Panc1 (cell line): Measurements from ENCODE around the gene RIPPLY2. TPM values are rescaled to one million over a fixed set of nuclear protein-coding genes. Genes with fewer than 3 reads are reported as not detected.
"Not testable (repeated sequence)": the region's sequence is repeated elsewhere in the genome, so short reads cannot be mapped to it uniquely, and the experiment has no call there.

ENCODE experiments used
- ATAC-seq: fragments of 200-7000 bp; cut with Tn5 transposase; 2 replicates; pipeline ENCODE4 v1.9.1; 2020; ENCODE audit warnings: mild to moderate bottlenecking, moderate library complexity
- BruUV-seq: library from RNA; stranded (reverse); fragments of 400-500 nt; replicated peaks from 2 replicates; lab custom pipeline; 2021; lab: Mats Ljungman, UMichigan
- CTCF ChIA-PET: fragments of 300-600 bp; sonication (Branson Sonifier 250); formaldehyde crosslinking; loops from one replicate; lab custom pipeline; 2022; ENCODE audit warnings: antibody characterized with exemption; lab: Charles Lee
- POLR2A ChIA-PET: fragments of 300-600 bp; sonication (Branson Sonifier 250); formaldehyde crosslinking; loops from one replicate; lab custom pipeline; 2022; ENCODE audit warnings: antibody characterized with exemption; lab: Charles Lee
- DNase-seq: peaks from one replicate; pipeline ENCODE4 v3.0.0-alpha.2; 2010; ENCODE audit warnings: low read depth, low spot score
- H3K27ac ChIP-seq: 2 replicates; pipeline ENCODE4 v1.5.1; 2011; ENCODE audit warnings: mild to moderate bottlenecking, low read length, inconsistent platforms
- H3K27me3 ChIP-seq: fragments of 200-500 bp; sonication (Bioruptor generic); 2 replicates; pipeline ENCODE4 v1.6.0; 2014; ENCODE audit warnings: low read length, inconsistent platforms; ENCODE audit not compliant: control insufficient read depth, insufficient read depth
- H3K36me3 ChIP-seq: fragments of 200-500 bp; sonication (Bioruptor generic); 2 replicates; pipeline ENCODE4 v1.5.1; 2014; ENCODE audit warnings: inconsistent platforms, mild to moderate bottlenecking, low read length, moderate library complexity; ENCODE audit not compliant: control insufficient read depth, insufficient read depth
- H3K4me1 ChIP-seq: 2 replicates; pipeline ENCODE4 v1.5.1; 2011; ENCODE audit warnings: inconsistent platforms, mild to moderate bottlenecking, low read length, moderate library complexity; ENCODE audit not compliant: control insufficient read depth, insufficient read depth
- H3K4me3 ChIP-seq, 2 experiments: 2 replicates each; pipeline ENCODE4 v1.5.1; 2011 to 2012; ENCODE audit warnings: low read depth in 2 of 2, low read length in 2 of 2, mild to moderate bottlenecking in 2 of 2, inconsistent platforms in 1 of 2, moderate library complexity in 1 of 2
- H3K9me3 ChIP-seq: fragments of 200-500 bp; sonication (Bioruptor generic); 2 replicates; pipeline ENCODE4 v1.5.1; 2014; ENCODE audit warnings: low read depth, mild to moderate bottlenecking, inconsistent platforms, low read length, moderate library complexity; ENCODE audit not compliant: control insufficient read depth, insufficient read depth
- POLR2AphosphoS5 ChIP-seq: IDR thresholded peaks from 2 replicates; pipeline ENCODE4 v1.6.1; 2012; ENCODE audit warnings: mild to moderate bottlenecking, low read depth, low read length, moderate library complexity
- SIN3A ChIP-seq: IDR thresholded peaks from 2 replicates; pipeline ENCODE4 v1.6.1; 2012; ENCODE audit warnings: low read depth, mild to moderate bottlenecking, low read length, moderate library complexity, borderline replicate concordance; ENCODE audit not compliant: insufficient read depth
- TCF7L2 ChIP-seq: IDR thresholded peaks from 2 replicates; pipeline ENCODE4 v1.6.1; 2011; ENCODE audit warnings: mild to moderate bottlenecking, low read depth, low read length, inconsistent platforms
- in situ Hi-C: cut with HindIII; loops from 2 replicates; pipeline ENCODE4 v1.10.0; 2016; ENCODE audit warnings: low sequenced_read_pairs, low pct_unique_long_range_greater_than_20kb
- intact Hi-C: fragments of 100-400 bp; cut with micrococcal nuclease; formaldehyde crosslinking; loops from one replicate; pipeline ENCODE4 v1.10.0; 2022; ENCODE audit not compliant: unreplicated experiment
- total RNA-seq: library from RNA; stranded (reverse); gene quantifications from one replicate; pipeline ENCODE4 v1.2.1, GENCODE V29; 2021; ENCODE audit not compliant: unreplicated experiment
- TF ChIP-seq, protein P1 (sequence below): fragments of 450-650 bp; IDR thresholded peaks from 2 replicates; pipeline ENCODE4 v1.5.1; 2017; ENCODE audit warnings: mild to moderate bottlenecking
- TF ChIP-seq, protein P2 (sequence below), 2 experiments: IDR thresholded peaks; 2 replicates each; pipeline ENCODE4 v1.6.1; 2011 to 2012; ENCODE audit warnings: low read depth in 2 of 2, control low read depth in 1 of 2, low read length in 1 of 2, mild to moderate bottlenecking in 1 of 2, moderate library complexity in 1 of 2; ENCODE audit not compliant: insufficient read depth in 1 of 2

RIPPLY2 gene
- total RNA-seq, 1 experiment from 2014 or later = 6.5 TPM

DNA sequence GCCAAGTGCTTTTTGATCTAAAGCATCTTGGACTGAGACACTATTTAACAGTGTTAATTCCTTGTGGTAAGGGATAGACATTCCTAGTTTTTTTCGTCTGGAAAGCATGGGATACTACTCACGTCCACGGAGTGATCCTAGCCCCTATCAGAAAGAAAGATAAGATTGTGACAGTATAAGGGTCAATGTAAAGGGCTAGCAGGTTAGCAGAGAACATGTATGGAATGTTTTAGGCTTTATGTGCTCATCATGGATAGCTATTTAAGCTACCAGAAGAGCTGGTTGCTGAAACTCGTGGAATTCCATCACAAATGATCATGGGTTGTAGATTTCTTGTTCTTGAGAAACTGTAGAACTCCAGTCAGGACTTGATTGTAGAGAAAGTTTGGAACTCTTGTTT lies 38.4 kb downstream of the RIPPLY2 start:
- in situ Hi-C loops = no loop called here
- no peak for TF ChIP-seq POLR2AphosphoS5
- no peak for TF ChIP-seq TCF7L2
- TF ChIP-seq, protein P1, sequence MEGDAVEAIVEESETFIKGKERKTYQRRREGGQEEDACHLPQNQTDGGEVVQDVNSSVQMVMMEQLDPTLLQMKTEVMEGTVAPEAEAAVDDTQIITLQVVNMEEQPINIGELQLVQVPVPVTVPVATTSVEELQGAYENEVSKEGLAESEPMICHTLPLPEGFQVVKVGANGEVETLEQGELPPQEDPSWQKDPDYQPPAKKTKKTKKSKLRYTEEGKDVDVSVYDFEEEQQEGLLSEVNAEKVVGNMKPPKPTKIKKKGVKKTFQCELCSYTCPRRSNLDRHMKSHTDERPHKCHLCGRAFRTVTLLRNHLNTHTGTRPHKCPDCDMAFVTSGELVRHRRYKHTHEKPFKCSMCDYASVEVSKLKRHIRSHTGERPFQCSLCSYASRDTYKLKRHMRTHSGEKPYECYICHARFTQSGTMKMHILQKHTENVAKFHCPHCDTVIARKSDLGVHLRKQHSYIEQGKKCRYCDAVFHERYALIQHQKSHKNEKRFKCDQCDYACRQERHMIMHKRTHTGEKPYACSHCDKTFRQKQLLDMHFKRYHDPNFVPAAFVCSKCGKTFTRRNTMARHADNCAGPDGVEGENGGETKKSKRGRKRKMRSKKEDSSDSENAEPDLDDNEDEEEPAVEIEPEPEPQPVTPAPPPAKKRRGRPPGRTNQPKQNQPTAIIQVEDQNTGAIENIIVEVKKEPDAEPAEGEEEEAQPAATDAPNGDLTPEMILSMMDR = no peak
- TF ChIP-seq SIN3A = no peak
- H3K4me3 ChIP-seq = no peak overlapping the region
- ATAC-seq = no peak
- no peaks in the 10 kb centered on the region for H3K27me3 ChIP-seq
- no peaks in the 10 kb centered on the region for H3K36me3 ChIP-seq
- no peaks in the 10 kb centered on the region for H3K9me3 ChIP-seq
- DNase-seq = no peak
- no peak overlapping the region for H3K27ac ChIP-seq
- no peaks in the 10 kb centered on the region; the same call in 1 of the 2 replicates for H3K4me1 ChIP-seq
- BruUV-seq = no TSS peak
- ChIA-PET CTCF (no interaction called here), POLR2A (no interaction called here)
- intact Hi-C loops = no loop called here

DNA sequence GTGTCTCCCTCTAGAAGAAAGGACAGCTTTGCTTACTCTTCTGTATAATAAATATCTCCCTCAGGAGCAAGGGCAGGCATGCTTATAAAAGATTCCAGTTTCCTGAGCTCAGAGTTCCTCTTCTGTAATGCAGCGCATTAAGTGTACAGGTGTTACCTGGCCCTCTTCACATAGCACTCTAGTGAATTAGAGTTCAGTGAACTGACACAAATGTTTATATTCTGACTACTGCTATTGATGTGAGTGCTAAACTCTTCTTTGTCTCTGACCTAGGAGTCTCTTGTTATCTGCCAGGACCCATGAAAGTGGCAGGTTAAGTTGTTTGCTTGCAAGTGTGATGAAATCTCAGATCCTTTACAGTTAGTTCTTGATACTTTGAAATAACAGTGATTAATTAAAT lies 39.9 kb downstream of the RIPPLY2 start:
- in situ Hi-C loops = no loop called here
- H3K27me3 ChIP-seq = no peaks in the 10 kb centered on the region
- ATAC-seq (no peak), DNase-seq (no peak)
- no TSS peak for BruUV-seq
- H3K9me3 ChIP-seq = no peaks in the 10 kb centered on the region
- intact Hi-C loops = no loop called here
- ChIA-PET CTCF (no interaction called here), POLR2A (no interaction called here)
- TF ChIP-seq, protein P1 = no peak
- TF ChIP-seq SIN3A = no peak
- TF ChIP-seq POLR2AphosphoS5 = no peak
- TF ChIP-seq, protein P2, sequence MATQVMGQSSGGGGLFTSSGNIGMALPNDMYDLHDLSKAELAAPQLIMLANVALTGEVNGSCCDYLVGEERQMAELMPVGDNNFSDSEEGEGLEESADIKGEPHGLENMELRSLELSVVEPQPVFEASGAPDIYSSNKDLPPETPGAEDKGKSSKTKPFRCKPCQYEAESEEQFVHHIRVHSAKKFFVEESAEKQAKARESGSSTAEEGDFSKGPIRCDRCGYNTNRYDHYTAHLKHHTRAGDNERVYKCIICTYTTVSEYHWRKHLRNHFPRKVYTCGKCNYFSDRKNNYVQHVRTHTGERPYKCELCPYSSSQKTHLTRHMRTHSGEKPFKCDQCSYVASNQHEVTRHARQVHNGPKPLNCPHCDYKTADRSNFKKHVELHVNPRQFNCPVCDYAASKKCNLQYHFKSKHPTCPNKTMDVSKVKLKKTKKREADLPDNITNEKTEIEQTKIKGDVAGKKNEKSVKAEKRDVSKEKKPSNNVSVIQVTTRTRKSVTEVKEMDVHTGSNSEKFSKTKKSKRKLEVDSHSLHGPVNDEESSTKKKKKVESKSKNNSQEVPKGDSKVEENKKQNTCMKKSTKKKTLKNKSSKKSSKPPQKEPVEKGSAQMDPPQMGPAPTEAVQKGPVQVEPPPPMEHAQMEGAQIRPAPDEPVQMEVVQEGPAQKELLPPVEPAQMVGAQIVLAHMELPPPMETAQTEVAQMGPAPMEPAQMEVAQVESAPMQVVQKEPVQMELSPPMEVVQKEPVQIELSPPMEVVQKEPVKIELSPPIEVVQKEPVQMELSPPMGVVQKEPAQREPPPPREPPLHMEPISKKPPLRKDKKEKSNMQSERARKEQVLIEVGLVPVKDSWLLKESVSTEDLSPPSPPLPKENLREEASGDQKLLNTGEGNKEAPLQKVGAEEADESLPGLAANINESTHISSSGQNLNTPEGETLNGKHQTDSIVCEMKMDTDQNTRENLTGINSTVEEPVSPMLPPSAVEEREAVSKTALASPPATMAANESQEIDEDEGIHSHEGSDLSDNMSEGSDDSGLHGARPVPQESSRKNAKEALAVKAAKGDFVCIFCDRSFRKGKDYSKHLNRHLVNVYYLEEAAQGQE (IDR thresholded peaks at IDR 0.05; ENCODE audit: insufficient read depth in 1 of 2, low read depth in 2 of 2, low read length in 1 of 2) = no peak
- no peak for TF ChIP-seq TCF7L2
- H3K4me3 ChIP-seq = no peak overlapping the region
- no peaks in the 10 kb centered on the region for H3K36me3 ChIP-seq
- H3K27ac ChIP-seq = no peak overlapping the region
- no peaks in the 10 kb centered on the region; the same call in 1 of the 2 replicates for H3K4me1 ChIP-seq

DNA sequence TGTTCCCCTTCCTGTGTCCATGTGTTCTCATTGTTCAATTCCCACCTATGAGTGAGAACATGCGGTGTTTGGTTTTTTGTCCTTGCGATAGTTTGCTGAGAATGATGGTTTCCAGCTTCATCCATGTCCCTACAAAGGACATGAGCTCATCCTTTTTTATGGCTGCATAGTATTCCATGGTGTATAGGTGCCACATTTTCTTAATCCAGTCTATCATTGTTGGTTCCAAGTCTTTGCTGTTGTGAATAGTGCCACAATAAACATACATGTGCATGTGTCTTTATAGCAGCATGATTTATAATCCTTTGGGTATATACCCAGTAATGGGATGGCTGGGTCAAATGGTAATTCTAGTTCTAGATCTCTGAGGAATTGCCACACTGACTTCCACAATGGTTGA lies 43.9 kb downstream of the RIPPLY2 start:
- H3K4me3 ChIP-seq, intact Hi-C loops, H3K27ac ChIP-seq, in situ Hi-C loops, H3K36me3 ChIP-seq, H3K27me3 ChIP-seq, BruUV-seq, H3K4me1 ChIP-seq, DNase-seq, H3K9me3 ChIP-seq, POLR2A ChIA-PET, CTCF ChIA-PET, ATAC-seq: not testable (repeated sequence)
